Measurements from ENCODE around the gene LOXHD1.

GRCh38 chr18:46510386-46510785 lies 146.6 kb downstream of the LOXHD1 start:
- TF ChIP-seq CTCF (IDR thresholded peaks at IDR 0.05) (no peak), POLR2AphosphoS5 (IDR thresholded peaks at IDR 0.05) (no peak)
